NCI-H2196 (cell line): ENCODE results near the gene HBM.
"Not testable (repeated sequence)": the region's sequence is repeated elsewhere in the genome, so short reads cannot be mapped to it uniquely, and the experiment has no call there.

Experiments used
- DNase-seq: peaks from one replicate; lab custom pipeline; 2025; ENCODE audit not compliant: unreplicated experiment; lab: John Stamatoyannopoulos, UW

HBM gene

GRCh38 chr16:180681-181564 is 15.1 kb downstream of the HBM start:
- DNase-seq = peak; percentile 90

DNA sequence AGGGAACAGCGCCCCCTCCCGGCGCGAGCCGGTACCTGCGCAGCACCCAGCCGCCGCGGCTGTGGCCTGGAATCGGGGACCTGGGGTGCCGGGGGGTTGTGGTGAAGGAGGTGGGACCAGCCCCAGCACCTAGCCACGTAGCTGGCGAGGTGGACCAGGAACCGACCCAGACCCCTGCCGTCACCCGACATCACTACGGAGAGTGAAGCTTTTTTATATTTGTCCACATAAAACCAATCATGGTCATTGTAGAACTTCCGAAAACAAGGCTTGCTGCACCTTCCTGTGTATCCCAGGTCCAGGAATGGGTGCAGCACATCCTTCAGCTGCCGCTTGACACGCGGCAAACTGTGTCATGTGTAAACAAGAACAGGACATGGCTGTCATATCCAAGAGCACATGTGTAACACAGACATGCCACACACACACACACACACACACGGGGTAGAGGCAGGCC is 15.8 kb downstream of the HBM start:
- DNase-seq = no peak

- DNase-seq = no peak
Observed at GRCh38 chr16:183005-183404, 17.2 kb downstream of the HBM start.

GRCh38 chr16:185213-185612 is 19.4 kb downstream of the HBM start:
- DNase-seq = no peak

GRCh38 chr16:185691-186090 is 19.9 kb downstream of the HBM start:
- DNase-seq = no peak

GRCh38 chr16:187330-187729 is 21.6 kb downstream of the HBM start:
- no peak for DNase-seq

DNA sequence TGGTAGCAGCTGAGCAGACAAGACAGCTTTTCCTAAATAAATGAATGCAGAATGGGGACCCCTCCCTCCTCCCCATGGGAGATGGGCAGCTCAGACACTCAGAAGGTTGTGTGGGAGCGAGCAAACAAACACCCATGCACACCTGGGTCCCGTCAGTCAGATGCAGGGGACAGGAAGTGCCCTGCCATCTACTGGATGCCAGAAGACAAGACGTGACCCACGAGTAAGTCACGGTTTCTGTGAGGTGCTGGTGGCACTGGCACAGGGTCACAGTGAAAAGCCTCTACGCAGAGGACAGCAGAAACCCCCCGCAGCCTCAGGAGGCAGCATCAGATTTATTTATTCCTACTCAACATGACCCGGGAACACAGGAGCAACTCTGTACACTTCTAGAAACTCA is 22.9 kb downstream of the HBM start:
- no peak for DNase-seq

- no peak for DNase-seq
Observed at GRCh38 chr16:189604-190186, 23.9 kb downstream of the HBM start.

DNA sequence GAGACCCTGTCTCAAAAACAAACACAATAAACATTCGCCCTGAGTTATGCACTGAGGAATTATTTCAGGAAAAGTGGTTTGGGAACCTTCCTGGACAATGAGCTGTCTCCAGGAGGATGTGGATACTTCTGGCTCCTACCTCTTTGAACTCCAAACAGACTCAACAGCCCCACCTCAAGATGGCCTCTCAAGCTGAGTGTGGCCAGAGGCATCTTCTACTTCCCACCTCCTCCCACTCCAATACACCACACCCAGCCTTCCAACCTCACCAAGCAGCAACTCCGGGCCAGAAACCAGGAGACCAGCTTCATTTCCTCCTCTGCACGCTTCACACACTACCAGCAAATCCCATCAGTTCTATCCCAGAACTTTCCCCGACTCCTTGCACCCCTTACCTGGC is 26.1 kb downstream of the HBM start:
- DNase-seq = no peak

- DNase-seq = no peak
Observed at GRCh38 chr16:192686-193085, 26.9 kb downstream of the HBM start.

GRCh38 chr16:193441-193840 is 27.7 kb downstream of the HBM start:
- no peak for DNase-seq

- DNase-seq = no peak
Observed at GRCh38 chr16:194516-194915, 28.7 kb downstream of the HBM start.

DNA sequence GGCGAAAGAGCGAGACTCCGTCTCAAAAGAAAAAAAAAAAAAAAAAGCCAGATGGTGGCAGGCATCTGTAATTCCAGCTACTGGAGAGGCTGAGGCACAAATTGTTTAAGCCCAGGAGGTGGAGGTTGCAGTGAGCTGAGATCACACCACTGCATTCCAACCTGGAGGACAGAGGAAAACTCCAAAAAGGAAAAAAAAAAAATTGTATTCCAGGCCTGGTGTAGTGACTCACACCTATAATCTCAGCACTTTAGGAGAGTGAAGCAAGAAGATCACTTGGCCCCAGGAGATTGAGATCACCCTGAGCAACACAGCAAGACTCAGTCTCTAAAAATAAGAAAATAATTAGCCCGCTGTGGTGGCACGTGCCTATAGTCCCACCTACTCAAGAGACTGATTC is 34.6 kb downstream of the HBM start:
- no peak for DNase-seq

DNA sequence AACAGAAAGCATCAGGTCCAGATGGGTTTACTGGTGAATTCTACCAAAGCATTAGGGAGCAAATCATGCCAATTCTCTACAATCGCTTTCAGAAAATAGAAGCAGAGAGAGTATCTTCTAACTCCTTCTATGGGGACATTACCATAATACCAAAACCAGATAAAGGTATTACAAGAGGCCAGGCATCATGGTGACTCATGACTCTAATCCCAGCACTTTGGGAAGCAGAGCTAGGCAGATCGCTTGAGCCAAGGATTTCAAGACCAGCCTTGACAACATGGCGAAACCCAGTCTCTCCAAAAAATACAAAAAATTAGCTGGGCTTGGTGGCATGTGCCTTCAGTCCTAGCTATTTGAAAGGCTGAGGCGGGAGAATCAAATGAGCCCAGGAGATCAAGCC is 37.5 kb downstream of the HBM start:
- no peak for DNase-seq

DNA sequence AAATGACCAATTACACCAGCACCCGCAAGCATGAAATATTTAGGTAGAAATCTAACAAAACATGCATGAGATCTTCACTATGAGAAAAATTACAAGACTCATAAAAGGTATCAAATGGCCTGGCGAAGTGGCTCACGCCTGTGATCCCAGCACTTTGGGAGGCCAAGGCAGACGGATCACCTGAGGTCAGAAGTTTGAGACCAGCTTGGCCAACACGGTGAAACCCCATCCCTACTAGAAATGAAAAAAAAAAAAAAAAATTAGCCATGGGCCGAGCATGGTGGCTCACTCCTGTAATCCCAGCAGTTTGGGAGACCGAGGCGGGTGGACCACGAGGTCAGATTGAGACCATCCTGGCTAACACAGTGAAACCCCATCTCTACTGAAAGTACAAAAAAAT is 38.3 kb downstream of the HBM start:
- DNase-seq = not testable (repeated sequence)

GRCh38 chr16:209359-209758 is 43.6 kb downstream of the HBM start:
- not testable (repeated sequence) for DNase-seq

DNA sequence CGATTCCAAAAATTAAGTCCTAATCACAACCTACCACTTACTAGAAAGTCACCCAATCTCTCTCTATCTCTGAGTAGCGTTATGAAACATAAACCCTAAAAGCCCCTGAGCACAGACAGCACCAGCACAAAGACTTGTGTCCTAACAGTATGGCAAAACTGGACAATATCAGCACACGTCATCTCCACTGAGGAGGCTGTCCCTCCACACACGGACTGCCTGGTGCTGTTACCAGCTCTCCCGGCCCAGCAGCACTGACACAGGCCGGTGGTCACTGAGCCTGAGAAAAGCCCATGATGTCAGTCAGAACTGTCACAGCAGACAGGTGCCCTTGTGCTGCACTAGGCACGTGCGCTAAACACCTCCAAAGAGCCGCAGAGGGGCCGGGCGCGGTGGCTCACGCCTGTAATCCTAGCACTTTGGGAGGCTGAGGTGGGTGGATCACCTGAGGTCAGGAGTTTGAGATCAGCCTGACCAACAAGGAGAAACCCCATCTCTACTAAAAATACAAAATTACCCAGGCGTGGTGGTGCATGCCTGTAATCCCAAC is 45.9 kb downstream of the HBM start:
- DNase-seq = not testable (repeated sequence)

GRCh38 chr16:212999-213398 is 47.2 kb downstream of the HBM start:
- no peak for DNase-seq
